Measurements from ENCODE around the gene AAMP. TPM values are rescaled to one million over a fixed set of nuclear protein-coding genes. Genes with fewer than 3 reads are reported as not detected.
A peak's percentile ranks its signal among the peaks of the same experiment; 100 is the strongest.

The AAMP gene
- total RNA-seq, 1 donor from 2014 or later: 67.6 TPM

DNA sequence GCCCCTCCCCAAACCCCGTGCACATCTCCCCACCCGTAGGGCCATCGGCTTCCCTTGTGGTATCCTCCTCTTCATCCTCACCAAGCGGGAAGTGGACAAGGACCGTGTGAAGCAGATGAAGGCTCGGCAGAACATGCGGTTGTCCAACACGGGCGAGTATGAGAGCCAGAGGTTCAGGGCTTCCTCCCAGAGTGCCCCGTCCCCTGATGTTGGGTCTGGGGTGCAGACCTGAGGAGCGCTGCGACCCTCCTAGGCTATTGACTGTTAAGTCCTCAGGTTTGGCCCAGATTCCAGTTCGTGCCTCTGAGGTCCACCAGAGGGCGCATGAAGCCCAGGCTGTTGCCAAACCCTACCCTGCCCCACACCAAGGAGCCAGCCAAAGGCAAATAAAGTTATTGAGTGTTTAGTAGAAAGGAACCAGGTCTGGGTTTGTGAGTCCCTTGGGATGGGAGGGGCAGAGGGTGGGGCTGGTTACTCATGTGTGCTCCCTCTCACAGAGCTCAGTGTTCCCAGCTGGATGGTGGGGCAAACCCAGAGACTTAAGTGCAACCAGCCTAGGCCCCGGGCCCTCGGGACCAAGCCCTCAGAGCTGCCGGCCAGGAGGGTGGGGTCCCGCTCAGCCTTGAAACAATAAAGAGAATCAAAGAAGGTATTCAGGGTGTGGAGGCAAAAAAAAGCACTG, 2.7 kb upstream of the AAMP start:
- no peaks in the 10 kb centered on the region for H3K9me3 Mint-ChIP-seq (ENCODE audit: unreplicated experiment)
- no peak overlapping the region for H3K4me3 Mint-ChIP-seq (ENCODE audit: unreplicated experiment)
- peaks cover 21% of the 10 kb centered on the region for H3K27me3 Mint-ChIP-seq (ENCODE audit: unreplicated experiment)
- DNase-seq (ENCODE audit: low spot score): peak; percentile 77
- peaks cover 41% of the 10 kb centered on the region for H3K36me3 Mint-ChIP-seq (ENCODE audit: low read depth, unreplicated experiment)
- no peak overlapping the region for H3K27ac Mint-ChIP-seq (ENCODE audit: unreplicated experiment)
- TF ChIP-seq CTCF (IDR thresholded peaks at IDR 0.05; ENCODE audit: unreplicated experiment): peak; percentile 76
- H3K4me1 Mint-ChIP-seq (ENCODE audit: unreplicated experiment): peaks cover 27% of the 10 kb centered on the region

DNA sequence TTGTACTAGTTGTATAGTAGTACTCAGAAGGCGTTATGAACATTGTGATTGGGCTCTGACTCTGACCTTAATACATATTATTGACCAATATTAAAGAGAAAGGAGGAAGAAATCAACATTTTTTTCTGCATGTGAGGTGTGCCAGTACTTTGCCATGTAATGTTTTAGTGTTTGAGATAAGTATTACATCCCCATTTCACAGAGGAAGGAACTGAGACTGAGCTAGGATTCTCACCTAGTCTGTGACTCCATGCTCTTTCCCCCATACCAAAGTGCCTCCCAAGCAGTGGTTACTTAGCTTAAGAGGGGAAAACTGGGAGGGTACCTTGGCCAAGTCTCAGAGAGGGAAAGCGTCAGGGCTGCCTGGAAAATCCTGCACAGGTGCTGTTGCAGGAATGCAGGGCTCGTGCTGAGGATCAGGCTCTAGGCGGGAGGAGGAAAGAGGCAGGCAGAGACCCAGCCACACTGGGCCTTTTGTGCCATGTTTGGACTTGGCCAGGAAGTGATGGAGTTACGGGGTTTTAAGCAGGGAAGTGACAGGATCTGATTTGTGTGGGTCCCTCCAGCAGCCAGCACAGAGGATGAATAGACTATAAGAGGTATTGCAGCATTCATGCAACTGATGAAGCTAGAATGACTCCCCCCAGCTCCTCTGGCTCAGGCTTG, 2.1 kb upstream of the AAMP start:
- TF ChIP-seq CTCF (IDR thresholded peaks at IDR 0.05; ENCODE audit: unreplicated experiment): no peak

DNA sequence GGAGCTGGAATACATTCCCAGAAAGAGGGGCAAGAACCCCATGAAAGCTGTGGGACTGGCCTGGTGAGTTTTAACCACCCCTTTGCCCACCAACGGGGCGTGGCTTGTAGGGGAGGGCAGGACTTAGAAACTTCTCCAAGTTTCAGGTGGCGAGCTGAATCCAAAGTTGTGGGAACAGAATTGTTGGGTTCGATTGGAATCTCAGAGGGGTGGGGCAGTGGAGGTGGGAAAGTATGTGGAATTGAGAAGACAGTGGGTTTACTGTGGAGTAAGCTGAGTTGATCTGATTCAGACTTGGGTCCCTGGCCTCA, 1.5 kb upstream of the AAMP start:
- peaks cover 13% of the 10 kb centered on the region for H3K27me3 Mint-ChIP-seq (ENCODE audit: unreplicated experiment)
- no peak overlapping the region for H3K27ac Mint-ChIP-seq (ENCODE audit: unreplicated experiment)
- peaks cover 27% of the 10 kb centered on the region for H3K4me1 Mint-ChIP-seq (ENCODE audit: unreplicated experiment)
- no peak for DNase-seq (ENCODE audit: low spot score)
- peak overlapping the region; percentile 90 for H3K4me3 Mint-ChIP-seq (ENCODE audit: unreplicated experiment)
- H3K36me3 Mint-ChIP-seq (ENCODE audit: low read depth, unreplicated experiment): peaks cover 45% of the 10 kb centered on the region
- no peak for TF ChIP-seq CTCF (IDR thresholded peaks at IDR 0.05; ENCODE audit: unreplicated experiment)
- no peaks in the 10 kb centered on the region for H3K9me3 Mint-ChIP-seq (ENCODE audit: unreplicated experiment)

More for the DNA sequence above, 2.1 kb upstream of the AAMP start:
- DNase-seq (ENCODE audit: low spot score): no peak
- H3K27ac Mint-ChIP-seq (ENCODE audit: unreplicated experiment): no peak overlapping the region
- peaks cover 27% of the 10 kb centered on the region for H3K4me1 Mint-ChIP-seq (ENCODE audit: unreplicated experiment)
- peaks cover 17% of the 10 kb centered on the region for H3K27me3 Mint-ChIP-seq (ENCODE audit: unreplicated experiment)
- no peaks in the 10 kb centered on the region for H3K9me3 Mint-ChIP-seq (ENCODE audit: unreplicated experiment)
- peaks cover 41% of the 10 kb centered on the region for H3K36me3 Mint-ChIP-seq (ENCODE audit: low read depth, unreplicated experiment)
- H3K4me3 Mint-ChIP-seq (ENCODE audit: unreplicated experiment): peak overlapping the region; percentile 90

DNA sequence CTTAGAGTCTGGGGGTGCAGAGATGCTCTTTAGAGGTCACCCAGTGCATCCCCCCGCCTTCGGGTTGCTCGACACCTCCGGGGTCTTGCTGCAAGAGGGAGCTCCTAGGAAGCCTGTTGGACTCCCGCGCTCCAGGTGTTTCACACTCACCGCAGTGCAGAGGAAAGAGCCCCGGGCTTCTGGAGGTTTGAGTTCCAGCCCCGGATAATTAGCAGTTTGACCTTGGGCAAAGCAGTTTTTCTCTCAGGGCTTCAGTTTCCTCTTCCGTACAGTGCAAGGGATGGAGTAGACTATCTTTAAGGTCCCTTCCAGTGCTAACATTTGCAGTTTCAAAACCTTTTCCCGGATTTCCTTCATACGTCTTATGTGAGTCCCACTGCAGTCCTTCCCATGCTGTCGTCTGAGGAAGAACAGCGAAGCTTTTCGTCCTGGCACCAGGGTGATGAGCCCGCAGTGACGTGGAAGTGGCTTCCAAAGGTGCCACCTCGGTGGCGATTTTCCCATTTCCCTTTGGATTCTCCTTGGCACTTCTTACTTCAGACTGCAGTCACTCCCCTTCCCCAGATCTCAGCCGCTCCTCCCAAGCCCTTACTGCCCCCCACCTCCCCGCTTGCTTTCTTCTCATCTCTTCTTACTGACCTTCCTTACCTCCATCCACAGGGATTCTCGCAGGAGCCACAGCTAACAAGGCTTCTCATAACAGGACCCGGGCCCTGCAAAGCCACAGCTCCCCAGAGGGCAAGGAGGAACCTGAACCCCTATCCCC, 967 bp upstream of the AAMP start:
- TF ChIP-seq CTCF (IDR thresholded peaks at IDR 0.05; ENCODE audit: unreplicated experiment): no peak
- H3K27ac Mint-ChIP-seq (ENCODE audit: unreplicated experiment): no peak overlapping the region
- peaks cover 13% of the 10 kb centered on the region for H3K27me3 Mint-ChIP-seq (ENCODE audit: unreplicated experiment)
- peaks cover 45% of the 10 kb centered on the region for H3K36me3 Mint-ChIP-seq (ENCODE audit: low read depth, unreplicated experiment)
- H3K4me1 Mint-ChIP-seq (ENCODE audit: unreplicated experiment): peaks cover 27% of the 10 kb centered on the region
- H3K9me3 Mint-ChIP-seq (ENCODE audit: unreplicated experiment): no peaks in the 10 kb centered on the region
- no peak for DNase-seq (ENCODE audit: low spot score)
- H3K4me3 Mint-ChIP-seq (ENCODE audit: unreplicated experiment): peak overlapping the region; percentile 90

Data from endothelial cell (in vitro differentiated cells).